ENCODE measurements around the gene EEF1AKMT3.

EEF1AKMT3 gene

GRCh38 chr12:57806677-57807076 is 34.3 kb downstream of the EEF1AKMT3 start:
- H3K27ac ChIP-seq (ENCODE audit: low read depth in 2 of 2, low read length in 2 of 2) = no peak overlapping the region
- H3K4me1 ChIP-seq (ENCODE audit: control insufficient read depth in 2 of 2, insufficient read depth in 2 of 2, low read length in 2 of 2) = no peaks in the 10 kb centered on the region
- no peak overlapping the region for H3K9ac ChIP-seq (ENCODE audit: low read depth in 1 of 2, low read length in 2 of 2)
- no peaks in the 10 kb centered on the region for H3K9me3 ChIP-seq (ENCODE audit: control insufficient read depth in 2 of 2, low read length in 2 of 2)
- no peak overlapping the region for H3K4me3 ChIP-seq (ENCODE audit: low read length in 2 of 2)
- H3K27me3 ChIP-seq (ENCODE audit: control insufficient read depth in 2 of 2, insufficient read depth in 2 of 2, low read length in 2 of 2) = no peaks in the 10 kb centered on the region
- peaks cover 43 to 71% of the 10 kb centered on the region in 2 donors for H3K36me3 ChIP-seq (ENCODE audit: control insufficient read depth in 2 of 2, insufficient read depth in 2 of 2, low read length in 2 of 2)

GRCh38 chr12:57807285-57807684 is 34.9 kb downstream of the EEF1AKMT3 start:
- H3K27ac ChIP-seq (ENCODE audit: low read depth in 2 of 2, low read length in 2 of 2) = no peak overlapping the region
- H3K36me3 ChIP-seq (ENCODE audit: control insufficient read depth in 2 of 2, insufficient read depth in 2 of 2, low read length in 2 of 2) = peaks cover 37 to 65% of the 10 kb centered on the region in 2 donors
- no peak overlapping the region for H3K4me3 ChIP-seq (ENCODE audit: low read length in 2 of 2)
- H3K9me3 ChIP-seq (ENCODE audit: control insufficient read depth in 2 of 2, low read length in 2 of 2) = no peaks in the 10 kb centered on the region
- H3K9ac ChIP-seq (ENCODE audit: low read depth in 1 of 2, low read length in 2 of 2) = no peak overlapping the region
- H3K27me3 ChIP-seq (ENCODE audit: control insufficient read depth in 2 of 2, insufficient read depth in 2 of 2, low read length in 2 of 2) = no peaks in the 10 kb centered on the region
- H3K4me1 ChIP-seq (ENCODE audit: control insufficient read depth in 2 of 2, insufficient read depth in 2 of 2, low read length in 2 of 2) = no peaks in the 10 kb centered on the region

GRCh38 chr12:57808351-57808750 is 35.9 kb downstream of the EEF1AKMT3 start:
- no peak overlapping the region for H3K27ac ChIP-seq (ENCODE audit: low read depth in 2 of 2, low read length in 2 of 2)
- H3K4me3 ChIP-seq (ENCODE audit: low read length in 2 of 2) = no peak overlapping the region
- no peak overlapping the region for H3K9ac ChIP-seq (ENCODE audit: low read depth in 1 of 2, low read length in 2 of 2)
- H3K27me3 ChIP-seq (ENCODE audit: control insufficient read depth in 2 of 2, insufficient read depth in 2 of 2, low read length in 2 of 2) = no peaks in the 10 kb centered on the region
- H3K9me3 ChIP-seq (ENCODE audit: control insufficient read depth in 2 of 2, low read length in 2 of 2) = no peaks in the 10 kb centered on the region
- H3K4me1 ChIP-seq (ENCODE audit: control insufficient read depth in 2 of 2, insufficient read depth in 2 of 2, low read length in 2 of 2) = no peaks in the 10 kb centered on the region
- peaks cover 40 to 64% of the 10 kb centered on the region in 2 donors for H3K36me3 ChIP-seq (ENCODE audit: control insufficient read depth in 2 of 2, insufficient read depth in 2 of 2, low read length in 2 of 2)

GRCh38 chr12:57809425-57809824 is 37.0 kb downstream of the EEF1AKMT3 start:
- H3K9me3 ChIP-seq (ENCODE audit: control insufficient read depth in 2 of 2, low read length in 2 of 2) = no peaks in the 10 kb centered on the region
- H3K9ac ChIP-seq (ENCODE audit: low read depth in 1 of 2, low read length in 2 of 2) = no peak overlapping the region
- no peaks in the 10 kb centered on the region for H3K4me1 ChIP-seq (ENCODE audit: control insufficient read depth in 2 of 2, insufficient read depth in 2 of 2, low read length in 2 of 2)
- no peaks in the 10 kb centered on the region for H3K27me3 ChIP-seq (ENCODE audit: control insufficient read depth in 2 of 2, insufficient read depth in 2 of 2, low read length in 2 of 2)
- H3K27ac ChIP-seq (ENCODE audit: low read depth in 2 of 2, low read length in 2 of 2) = no peak overlapping the region
- no peak overlapping the region for H3K4me3 ChIP-seq (ENCODE audit: low read length in 2 of 2)
- H3K36me3 ChIP-seq (ENCODE audit: control insufficient read depth in 2 of 2, insufficient read depth in 2 of 2, low read length in 2 of 2) = peaks cover 40 to 62% of the 10 kb centered on the region in 2 donors

GRCh38 chr12:57810450-57810849 is 38.0 kb downstream of the EEF1AKMT3 start:
- Histone ChIP-seq H3K4me1 (ENCODE audit: control insufficient read depth in 2 of 2, insufficient read depth in 2 of 2, low read length in 2 of 2) (peaks cover 0 to under 1% of the 10 kb centered on the region in 2 donors), H3K36me3 (ENCODE audit: control insufficient read depth in 2 of 2, insufficient read depth in 2 of 2, low read length in 2 of 2) (peaks cover 40 to 62% of the 10 kb centered on the region in 2 donors), H3K27ac (ENCODE audit: low read depth in 2 of 2, low read length in 2 of 2) (no peak overlapping the region), H3K9ac (ENCODE audit: low read depth in 1 of 2, low read length in 2 of 2) (no peak overlapping the region), H3K9me3 (ENCODE audit: control insufficient read depth in 2 of 2, low read length in 2 of 2) (no peaks in the 10 kb centered on the region), H3K4me3 (ENCODE audit: low read length in 2 of 2) (no peak overlapping the region), H3K27me3 (ENCODE audit: control insufficient read depth in 2 of 2, insufficient read depth in 2 of 2, low read length in 2 of 2) (no peaks in the 10 kb centered on the region)

GRCh38 chr12:57811028-57811755 is 38.8 kb downstream of the EEF1AKMT3 start:
- H3K9ac ChIP-seq (ENCODE audit: low read depth in 1 of 2, low read length in 2 of 2) = no peak overlapping the region
- no peak overlapping the region for H3K27ac ChIP-seq (ENCODE audit: low read depth in 2 of 2, low read length in 2 of 2)
- no peak overlapping the region for H3K4me3 ChIP-seq (ENCODE audit: low read length in 2 of 2)
- H3K4me1 ChIP-seq (ENCODE audit: control insufficient read depth in 2 of 2, insufficient read depth in 2 of 2, low read length in 2 of 2) = peaks cover 0 to 7% of the 10 kb centered on the region in 2 donors
- peaks cover 39 to 60% of the 10 kb centered on the region in 2 donors for H3K36me3 ChIP-seq (ENCODE audit: control insufficient read depth in 2 of 2, insufficient read depth in 2 of 2, low read length in 2 of 2)
- no peaks in the 10 kb centered on the region for H3K9me3 ChIP-seq (ENCODE audit: control insufficient read depth in 2 of 2, low read length in 2 of 2)
- H3K27me3 ChIP-seq (ENCODE audit: control insufficient read depth in 2 of 2, insufficient read depth in 2 of 2, low read length in 2 of 2) = no peaks in the 10 kb centered on the region

GRCh38 chr12:57813111-57813970 is 40.9 kb downstream of the EEF1AKMT3 start:
- peaks cover 23 to 39% of the 10 kb centered on the region in 2 donors for H3K36me3 ChIP-seq (ENCODE audit: control insufficient read depth in 2 of 2, insufficient read depth in 2 of 2, low read length in 2 of 2)
- H3K9ac ChIP-seq (ENCODE audit: low read depth in 1 of 2, low read length in 2 of 2) = no peak overlapping the region
- H3K27me3 ChIP-seq (ENCODE audit: control insufficient read depth in 2 of 2, insufficient read depth in 2 of 2, low read length in 2 of 2) = no peaks in the 10 kb centered on the region
- H3K27ac ChIP-seq (ENCODE audit: low read depth in 2 of 2, low read length in 2 of 2) = no peak overlapping the region
- no peak overlapping the region for H3K4me3 ChIP-seq (ENCODE audit: low read length in 2 of 2)
- no peaks in the 10 kb centered on the region for H3K9me3 ChIP-seq (ENCODE audit: control insufficient read depth in 2 of 2, low read length in 2 of 2)
- peaks cover 14 to 21% of the 10 kb centered on the region in 2 donors for H3K4me1 ChIP-seq (ENCODE audit: control insufficient read depth in 2 of 2, insufficient read depth in 2 of 2, low read length in 2 of 2)

GRCh38 chr12:57813971-57814772 is 41.8 kb downstream of the EEF1AKMT3 start:
- Histone ChIP-seq H3K27ac (ENCODE audit: low read depth in 2 of 2, low read length in 2 of 2) (no peak overlapping the region), H3K4me3 (ENCODE audit: low read length in 2 of 2) (no peak overlapping the region), H3K9me3 (ENCODE audit: control insufficient read depth in 2 of 2, low read length in 2 of 2) (no peaks in the 10 kb centered on the region), H3K36me3 (ENCODE audit: control insufficient read depth in 2 of 2, insufficient read depth in 2 of 2, low read length in 2 of 2) (peaks cover 21 to 30% of the 10 kb centered on the region in 2 donors), H3K27me3 (ENCODE audit: control insufficient read depth in 2 of 2, insufficient read depth in 2 of 2, low read length in 2 of 2) (no peaks in the 10 kb centered on the region), H3K9ac (ENCODE audit: low read depth in 1 of 2, low read length in 2 of 2) (no peak overlapping the region), H3K4me1 (ENCODE audit: control insufficient read depth in 2 of 2, insufficient read depth in 2 of 2, low read length in 2 of 2) (peaks cover 14 to 21% of the 10 kb centered on the region in 2 donors)

GRCh38 chr12:57815177-57816000 is 43.0 kb downstream of the EEF1AKMT3 start:
- Histone ChIP-seq H3K27ac (ENCODE audit: low read depth in 2 of 2, low read length in 2 of 2) (no peak overlapping the region), H3K27me3 (ENCODE audit: control insufficient read depth in 2 of 2, insufficient read depth in 2 of 2, low read length in 2 of 2) (no peaks in the 10 kb centered on the region), H3K9ac (ENCODE audit: low read depth in 1 of 2, low read length in 2 of 2) (no peak overlapping the region), H3K9me3 (ENCODE audit: control insufficient read depth in 2 of 2, low read length in 2 of 2) (no peaks in the 10 kb centered on the region), H3K36me3 (ENCODE audit: control insufficient read depth in 2 of 2, insufficient read depth in 2 of 2, low read length in 2 of 2) (peaks cover 14 to 23% of the 10 kb centered on the region in 2 donors), H3K4me1 (ENCODE audit: control insufficient read depth in 2 of 2, insufficient read depth in 2 of 2, low read length in 2 of 2) (peaks cover 14 to 21% of the 10 kb centered on the region in 2 donors), H3K4me3 (ENCODE audit: low read length in 2 of 2) (no peak overlapping the region)
